Measurements from ENCODE around the gene GPHB5. TPM values are rescaled to one million over a fixed set of nuclear protein-coding genes. Genes with fewer than 3 reads are reported as not detected.

GPHB5 gene, protein sequence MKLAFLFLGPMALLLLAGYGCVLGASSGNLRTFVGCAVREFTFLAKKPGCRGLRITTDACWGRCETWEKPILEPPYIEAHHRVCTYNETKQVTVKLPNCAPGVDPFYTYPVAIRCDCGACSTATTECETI
- total RNA-seq, result not detected in 2 replicates

DNA sequence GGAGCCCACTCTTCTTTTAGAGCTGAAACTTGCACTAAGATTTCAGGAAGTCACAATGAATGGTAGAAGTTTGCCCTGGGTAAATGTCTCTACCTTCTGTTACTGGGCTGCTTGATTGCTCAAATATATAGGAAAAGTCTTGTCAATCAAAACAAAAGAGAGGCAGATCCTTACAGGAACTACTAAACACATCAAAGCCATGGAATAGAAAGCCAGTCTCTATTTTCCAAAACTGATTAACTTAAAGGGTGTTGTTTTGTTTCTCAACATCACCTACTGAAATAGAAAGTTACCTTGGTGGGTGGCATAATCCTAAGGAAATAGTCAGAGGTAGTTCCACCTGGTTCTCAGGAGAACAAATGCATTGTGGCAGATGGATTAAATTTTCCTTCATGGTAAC, at the start of gene GPHB5:
Gene GPHB5 (minus strand): TSS at position 101 of the 400 bp plus-strand sequence. CDS start 1,086 bp downstream, outside the sequence.

Other genes starting within 250 kb of the GPHB5 start
- gene RHOJ, start 114.5 kb downstream of the GPHB5 start, total RNA-seq, result 1.4 and 5.3 TPM in 2 replicates
- gene PPP2R5E, start 224.4 kb upstream of the GPHB5 start, total RNA-seq, result 17.6 and 29.4 TPM in 2 replicates

Data from epithelial cell of alveolus of lung (primary cell).